Hematopoietic multipotent progenitor cell treated with erythropoietin and hydrocortisone succinate and interleukin-3 and kit ligand, for 6 days (in vitro differentiated cells): Measurements from ENCODE around the gene METTL15.
"Not testable (repeated sequence)": the region's sequence is repeated elsewhere in the genome, so short reads cannot be mapped to it uniquely, and the experiment has no call there.

Experiments
- DNase-seq: peaks from one replicate; pipeline ENCODE4 v3.0.0-alpha.2; 2015

The METTL15 gene, protein sequence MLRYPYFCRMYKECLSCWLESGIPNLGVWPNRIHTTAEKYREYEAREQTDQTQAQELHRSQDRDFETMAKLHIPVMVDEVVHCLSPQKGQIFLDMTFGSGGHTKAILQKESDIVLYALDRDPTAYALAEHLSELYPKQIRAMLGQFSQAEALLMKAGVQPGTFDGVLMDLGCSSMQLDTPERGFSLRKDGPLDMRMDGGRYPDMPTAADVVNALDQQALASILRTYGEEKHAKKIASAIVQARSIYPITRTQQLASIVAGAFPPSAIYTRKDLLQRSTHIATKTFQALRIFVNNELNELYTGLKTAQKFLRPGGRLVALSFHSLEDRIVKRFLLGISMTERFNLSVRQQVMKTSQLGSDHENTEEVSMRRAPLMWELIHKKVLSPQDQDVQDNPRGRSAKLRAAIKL

DNA sequence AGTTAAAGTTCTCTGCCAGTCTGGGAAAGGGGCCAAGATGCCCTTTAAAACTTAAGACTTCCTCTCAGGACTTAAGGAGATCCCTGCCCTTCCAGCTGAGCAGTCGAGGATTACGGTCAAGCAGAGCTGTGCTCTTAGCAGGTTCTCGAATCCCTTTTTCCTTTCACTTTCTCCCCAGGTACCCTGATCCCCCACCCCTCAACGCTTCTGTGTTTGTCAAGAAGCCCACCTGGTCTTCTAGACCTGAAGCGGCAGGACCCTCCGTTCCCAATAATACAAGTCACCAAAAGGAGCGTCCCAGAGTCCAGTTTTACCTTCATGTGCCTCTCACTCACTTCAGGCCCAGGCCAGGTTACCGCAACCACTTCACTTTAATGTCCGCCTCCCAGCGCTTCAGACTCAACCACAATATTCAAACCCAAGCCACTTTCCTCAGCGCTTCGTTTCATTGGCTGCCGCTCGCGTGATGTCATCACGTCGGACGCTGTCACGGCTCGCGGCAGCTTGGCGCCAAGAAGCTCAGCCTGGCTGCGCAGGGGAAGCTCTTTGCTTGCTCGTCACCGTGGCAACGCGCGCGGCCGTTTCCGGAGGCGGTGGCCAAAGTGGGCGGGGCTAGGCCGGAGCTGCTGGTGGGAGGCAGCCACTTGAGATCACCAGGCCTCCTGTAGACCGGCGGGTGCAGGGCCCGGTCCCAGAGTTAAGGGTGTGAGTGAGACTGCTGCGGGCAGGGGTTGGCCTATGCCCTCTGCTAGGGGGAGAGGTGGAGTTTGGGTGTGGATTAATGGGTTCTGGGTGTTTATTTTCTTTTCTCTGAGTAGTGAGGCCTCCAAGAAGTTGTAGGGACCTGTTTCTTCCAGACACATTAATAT lies at the start of gene METTL15, which contains the start of gene KIF18A:
TSS of gene METTL15 (plus strand) at position 639 of the 869 bp plus-strand sequence. CDS start 4,947 bp downstream, outside the sequence.
TSS of gene KIF18A (minus strand) at position 407 of the 869 bp plus-strand sequence. CDS start 10,209 bp downstream, outside the sequence.
- peak; percentile 99 for DNase-seq

DNA sequence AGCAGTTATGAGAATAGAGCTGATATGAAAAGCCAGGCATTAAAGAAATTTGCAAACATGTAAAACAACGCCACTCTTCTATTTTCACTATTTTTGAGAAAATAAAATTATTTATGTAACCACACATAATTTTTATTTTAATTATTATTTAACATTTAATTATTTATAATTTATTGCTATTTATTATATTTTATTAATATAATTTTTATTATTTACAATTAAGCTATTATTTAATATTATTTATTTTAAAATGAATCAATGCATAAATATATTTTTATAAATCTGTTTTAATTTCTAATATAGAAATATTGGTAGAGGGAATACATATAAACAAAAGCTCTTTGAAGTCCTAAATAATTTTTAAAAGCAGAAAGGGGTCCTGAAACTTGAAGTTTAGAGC lies 36.9 kb upstream of the METTL15 start:
- no peak for DNase-seq

DNA sequence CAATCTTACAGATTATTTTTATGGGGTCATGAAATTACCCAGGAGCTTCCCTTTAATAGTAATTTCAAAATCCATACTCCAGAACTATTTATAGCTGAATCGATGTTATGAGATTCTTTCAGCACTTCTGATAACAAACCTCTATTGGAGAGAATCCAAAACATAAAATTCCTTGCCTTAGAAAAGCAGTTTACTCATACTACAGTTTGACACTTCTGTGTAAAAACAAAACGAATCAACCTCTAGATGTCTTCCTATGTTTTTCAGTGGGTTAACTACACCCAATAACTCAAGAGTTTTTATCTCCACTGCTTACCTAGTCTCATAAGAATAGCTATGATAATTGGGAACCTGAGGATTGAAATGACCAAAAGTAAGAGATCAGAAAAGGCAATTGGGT lies 35.9 kb upstream of the METTL15 start:
- no peak for DNase-seq

DNA sequence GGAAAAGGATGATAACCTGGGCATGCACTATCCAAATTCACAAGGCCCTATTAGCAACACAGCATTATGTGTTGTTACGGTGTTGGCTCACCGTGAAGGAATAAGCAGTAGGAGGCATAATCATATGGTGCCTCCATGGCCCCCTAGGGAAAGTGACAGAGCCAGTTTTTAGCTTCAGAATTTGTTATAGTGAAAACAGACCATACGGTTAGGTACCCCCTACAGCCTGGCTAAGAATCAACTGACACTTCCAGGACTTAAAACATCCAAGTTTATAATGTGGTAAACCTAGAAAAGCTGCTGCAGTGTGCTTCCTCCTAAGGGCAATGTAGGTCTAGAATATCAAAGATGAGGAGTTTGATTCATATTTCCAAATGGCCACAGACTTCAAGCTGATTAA lies 30.7 kb upstream of the METTL15 start:
- no peak for DNase-seq

DNA sequence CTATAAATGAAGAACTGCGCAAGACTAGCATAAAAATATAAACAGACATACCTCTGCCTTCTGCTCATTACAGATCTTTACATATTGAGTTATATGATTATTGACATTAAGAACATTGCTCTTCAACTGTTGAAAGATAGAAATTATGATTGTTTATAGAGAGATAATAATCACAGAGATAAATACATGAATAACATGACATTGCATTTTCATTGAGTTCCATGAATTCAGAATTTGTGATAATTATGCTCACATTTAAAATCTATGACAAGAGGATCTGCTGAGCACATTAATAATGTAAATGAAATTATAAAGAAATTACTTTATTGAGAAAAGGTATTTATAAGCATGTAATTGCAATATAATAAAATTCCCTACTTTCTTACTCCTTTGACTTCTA lies 25.1 kb upstream of the METTL15 start:
- DNase-seq: no peak

DNA sequence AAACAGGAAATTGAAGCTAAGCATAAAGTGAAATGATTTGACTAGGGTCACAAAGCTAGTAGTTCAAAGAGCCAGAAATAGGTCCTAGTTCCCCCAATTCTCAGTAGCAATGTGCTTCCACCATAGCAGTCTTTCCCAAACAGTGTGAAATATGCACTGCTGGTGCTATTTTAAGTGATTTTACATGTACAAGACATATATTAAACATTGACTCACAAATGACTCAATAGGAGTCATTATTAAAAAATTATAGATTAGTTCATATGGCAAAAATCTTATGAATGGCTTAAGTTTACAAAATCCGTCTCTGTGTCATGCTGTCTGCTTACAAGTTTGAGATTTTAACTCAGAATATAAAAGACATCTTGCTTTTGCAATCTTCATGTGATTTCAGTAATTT lies 21.6 kb upstream of the METTL15 start:
- no peak for DNase-seq

DNA sequence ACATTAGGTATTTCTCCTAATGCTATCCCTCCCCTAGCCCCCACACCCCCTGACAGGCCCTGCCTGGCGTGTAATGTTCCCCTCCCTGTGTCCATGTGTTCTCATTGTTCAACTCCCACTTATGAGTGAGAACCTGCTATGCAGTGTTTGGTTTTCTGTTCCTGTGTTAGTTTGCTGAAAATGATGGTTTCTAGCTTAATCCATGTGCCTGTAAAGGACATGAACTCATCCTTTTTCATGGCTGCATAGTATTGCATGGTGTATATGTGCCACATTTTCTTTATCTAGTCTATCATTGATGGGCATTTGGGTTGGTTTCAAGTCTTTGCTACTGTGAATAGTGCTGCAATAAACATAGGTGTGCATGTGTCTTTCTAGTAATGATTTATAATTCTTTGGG lies 21.0 kb upstream of the METTL15 start:
- not testable (repeated sequence) for DNase-seq

DNA sequence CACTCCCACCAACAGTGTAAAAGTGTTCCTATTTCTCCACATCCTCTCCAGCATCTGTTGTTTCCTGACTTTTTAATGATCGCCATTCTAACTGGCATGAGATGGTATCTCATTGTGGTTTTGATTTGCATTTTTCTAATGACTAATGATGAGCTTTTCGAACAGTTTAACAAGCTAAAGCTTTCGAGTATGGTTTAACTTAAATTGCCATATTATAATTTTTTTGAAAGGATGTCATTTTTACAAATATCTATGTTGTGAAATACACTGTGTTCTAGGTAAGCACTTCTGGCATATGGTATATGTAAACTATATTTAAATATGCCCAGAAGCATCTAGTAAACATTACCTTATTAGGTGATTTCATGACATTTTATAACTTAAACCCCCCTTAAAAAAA lies 20.5 kb upstream of the METTL15 start:
- not testable (repeated sequence) for DNase-seq

DNA sequence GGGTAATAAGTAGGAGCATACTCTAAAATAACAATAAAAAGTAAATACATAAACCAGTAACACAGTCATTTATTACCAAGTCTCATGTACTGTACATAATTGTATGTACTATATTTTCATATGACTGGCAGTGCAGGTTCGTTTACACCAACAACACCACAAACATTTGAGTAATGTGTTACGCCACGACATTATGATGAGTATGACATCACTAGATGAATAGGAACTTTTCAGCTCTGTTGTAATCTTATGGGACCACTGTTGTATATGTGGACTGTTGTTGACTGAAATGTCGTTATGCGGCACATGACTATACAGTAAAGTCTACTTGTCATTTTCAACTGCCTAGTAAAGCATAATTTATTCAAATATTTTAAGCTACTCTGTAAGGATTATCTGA lies 18.8 kb upstream of the METTL15 start:
- DNase-seq: no peak

DNA sequence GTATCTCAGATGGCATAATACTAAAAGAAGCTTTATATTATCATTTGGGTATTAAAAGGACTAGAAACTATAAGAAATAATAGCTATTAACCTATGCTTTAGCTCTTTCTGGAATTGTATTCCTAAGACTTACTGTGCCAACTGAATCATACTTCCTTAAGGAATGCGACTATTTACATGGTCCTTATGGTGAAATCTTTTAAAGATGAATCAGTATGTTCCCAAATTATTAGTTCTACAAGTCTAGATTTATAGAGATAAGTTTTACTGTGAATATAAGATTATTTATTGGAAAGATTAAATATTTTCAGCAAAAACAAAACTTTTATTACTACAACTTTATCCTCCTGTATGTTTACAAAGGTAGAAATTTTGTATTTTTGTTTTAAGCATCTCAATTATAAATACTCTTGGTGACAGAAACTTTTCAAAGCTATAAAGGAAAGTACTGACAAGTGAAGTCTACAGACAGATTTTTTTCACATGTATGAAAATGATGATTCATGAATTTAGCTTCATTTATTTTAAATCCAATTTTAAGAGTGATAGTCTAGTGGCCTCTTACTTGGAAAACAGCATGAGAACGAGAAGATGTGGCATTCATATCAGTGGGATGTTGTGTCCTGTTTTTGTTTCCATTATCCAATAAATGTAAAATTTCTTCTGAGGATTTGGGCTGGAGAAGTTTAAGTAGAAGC lies 18.0 kb upstream of the METTL15 start:
- DNase-seq: no peak

DNA sequence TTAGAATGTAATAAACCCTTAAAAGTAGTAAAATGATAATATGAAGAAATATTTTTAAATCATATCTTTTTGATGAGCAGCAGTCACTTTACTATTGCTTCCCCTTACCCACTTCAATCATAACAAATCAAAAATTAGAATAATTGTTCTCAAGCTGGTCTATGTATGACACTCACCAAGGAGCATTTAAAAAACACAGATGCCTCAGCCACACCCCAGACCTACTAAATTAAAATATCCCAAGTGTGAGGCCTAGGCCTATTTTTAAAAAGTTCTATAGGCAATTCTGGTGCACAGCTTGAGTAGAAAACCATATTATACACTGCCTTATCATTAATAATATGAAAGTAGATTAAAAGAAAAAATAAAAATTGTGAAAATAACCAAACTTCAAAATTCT lies 15.4 kb upstream of the METTL15 start:
- DNase-seq: no peak

DNA sequence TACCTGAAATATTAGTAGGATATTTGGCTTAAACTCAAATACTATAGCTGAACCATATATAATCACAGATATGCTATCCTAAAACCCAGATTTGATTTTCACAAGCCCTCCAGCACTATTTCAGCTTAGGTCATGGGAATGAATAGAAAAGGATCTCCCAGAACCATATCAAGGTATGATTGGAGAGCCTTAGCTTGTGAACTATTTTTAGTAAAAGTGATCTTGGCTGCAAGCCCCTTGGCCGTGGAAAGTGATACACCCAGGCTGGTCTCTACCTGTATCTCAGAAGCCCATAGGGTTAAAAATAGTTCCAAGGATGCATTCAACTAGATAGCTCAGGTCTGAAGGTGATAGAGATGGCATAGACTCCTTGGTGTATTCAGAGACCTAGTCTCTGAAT lies 9.9 kb upstream of the METTL15 start:
- no peak for DNase-seq

DNA sequence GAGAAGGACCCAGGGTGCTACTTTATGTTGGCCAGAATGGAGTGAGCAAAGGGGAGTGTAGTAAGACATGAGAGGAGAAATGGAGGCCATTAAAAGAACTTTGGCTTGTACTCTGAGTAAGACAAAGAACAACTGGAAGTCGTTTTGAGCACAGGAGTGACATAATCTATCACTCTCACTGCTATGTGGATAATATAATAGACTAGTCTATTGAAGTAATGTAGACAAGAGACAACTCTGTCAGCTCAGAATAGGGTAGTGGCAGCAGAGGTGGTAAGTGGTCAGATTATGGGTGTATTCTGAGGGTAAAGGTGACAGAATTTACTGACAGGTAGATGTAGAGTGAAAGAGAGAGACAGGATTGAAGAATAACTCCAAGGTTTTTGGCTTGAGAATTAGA lies 8.5 kb upstream of the METTL15 start:
- no peak for DNase-seq

DNA sequence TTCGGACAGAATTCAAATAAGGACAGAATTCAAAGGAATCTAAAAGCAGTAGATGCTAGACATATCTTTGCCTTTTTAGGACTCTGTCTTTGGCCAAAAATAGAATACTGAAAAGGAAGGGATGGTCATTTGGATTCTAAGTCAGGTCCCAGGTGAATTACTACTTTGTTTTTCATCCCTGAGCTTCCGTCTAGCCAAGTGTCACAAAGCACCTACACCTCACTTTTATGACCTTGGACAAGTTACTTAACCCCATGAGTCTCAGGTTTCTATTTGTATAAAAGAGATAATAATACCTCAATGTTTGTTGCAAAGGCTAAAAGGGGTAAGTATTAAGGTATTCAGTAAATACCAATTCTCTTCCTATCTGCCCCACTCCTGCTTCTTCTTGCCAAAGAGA lies 7.5 kb upstream of the METTL15 start:
- no peak for DNase-seq

DNA sequence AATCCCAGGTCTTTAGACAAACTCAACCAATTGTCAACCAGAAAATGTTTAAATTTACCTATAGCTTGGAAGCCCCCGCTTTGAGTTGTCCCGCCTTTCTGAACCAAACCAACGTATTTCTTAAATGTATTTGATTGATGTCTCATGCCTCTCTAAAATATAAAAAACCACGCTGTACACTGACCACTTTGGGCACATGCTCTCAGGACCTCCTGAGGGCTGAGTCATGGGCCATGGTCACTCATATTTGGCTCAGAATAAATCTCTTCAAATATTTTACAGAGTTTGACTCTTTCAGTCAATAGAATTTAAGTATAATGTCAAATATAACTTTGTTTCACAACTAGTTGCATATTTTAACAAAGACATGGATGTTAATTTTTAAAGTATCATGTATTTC lies 5.9 kb upstream of the METTL15 start:
- DNase-seq: not testable (repeated sequence)

DNA sequence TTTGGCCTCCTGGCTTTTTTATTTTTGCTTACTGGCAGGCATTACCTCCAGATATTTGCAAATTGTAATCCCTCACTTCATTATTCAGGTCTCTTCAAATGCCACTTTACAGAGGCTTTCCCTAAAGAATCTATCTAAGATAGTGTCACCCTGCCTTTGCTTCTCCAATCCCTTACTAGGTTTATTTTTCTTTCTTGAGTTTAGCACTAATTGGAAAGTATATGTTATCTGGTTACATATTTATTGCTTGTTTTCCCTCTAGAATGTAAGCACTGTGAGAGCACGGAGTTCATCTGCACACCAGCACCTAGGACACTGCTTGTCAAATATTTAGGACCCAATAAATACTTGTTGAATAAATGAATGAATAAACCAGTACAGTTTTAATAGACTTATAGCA lies 3.8 kb upstream of the METTL15 start:
- DNase-seq: no peak

DNA sequence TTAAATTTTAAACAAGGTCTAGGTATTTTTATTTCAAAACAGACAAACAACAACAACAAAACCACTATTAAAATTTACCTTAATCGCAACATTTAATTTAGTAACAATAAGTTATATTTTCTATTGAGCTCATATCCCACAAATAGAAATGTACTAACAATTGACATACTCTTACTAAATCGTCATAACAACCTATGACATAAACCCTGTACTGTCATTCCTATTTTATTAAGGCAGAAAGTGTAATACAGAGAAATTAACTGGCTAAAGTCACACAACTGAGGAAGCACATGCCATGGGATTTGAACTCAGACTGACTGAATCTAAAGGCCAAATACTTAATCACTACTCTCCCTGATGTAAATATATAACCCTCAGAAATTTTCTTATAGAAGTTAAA lies 3.2 kb upstream of the METTL15 start:
- DNase-seq: no peak

DNA sequence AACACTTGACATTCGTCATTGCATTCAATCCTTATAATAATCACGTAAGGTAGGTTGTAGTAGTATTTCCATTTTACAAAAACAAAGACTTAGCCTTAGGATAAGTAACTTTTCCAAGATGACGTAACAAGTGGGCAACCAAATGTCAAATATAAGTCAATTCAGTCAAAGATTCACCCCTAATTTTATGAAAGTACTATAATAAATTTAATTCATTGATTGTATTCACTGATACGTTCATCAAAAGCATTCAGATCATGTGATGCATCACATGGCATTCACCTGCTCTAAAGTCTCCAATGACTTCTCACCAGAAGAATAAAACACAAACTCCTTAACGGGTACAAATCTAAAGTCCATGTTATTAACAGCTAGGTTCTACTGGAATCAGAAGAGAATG lies 2.3 kb upstream of the METTL15 start:
- DNase-seq: no peak

DNA sequence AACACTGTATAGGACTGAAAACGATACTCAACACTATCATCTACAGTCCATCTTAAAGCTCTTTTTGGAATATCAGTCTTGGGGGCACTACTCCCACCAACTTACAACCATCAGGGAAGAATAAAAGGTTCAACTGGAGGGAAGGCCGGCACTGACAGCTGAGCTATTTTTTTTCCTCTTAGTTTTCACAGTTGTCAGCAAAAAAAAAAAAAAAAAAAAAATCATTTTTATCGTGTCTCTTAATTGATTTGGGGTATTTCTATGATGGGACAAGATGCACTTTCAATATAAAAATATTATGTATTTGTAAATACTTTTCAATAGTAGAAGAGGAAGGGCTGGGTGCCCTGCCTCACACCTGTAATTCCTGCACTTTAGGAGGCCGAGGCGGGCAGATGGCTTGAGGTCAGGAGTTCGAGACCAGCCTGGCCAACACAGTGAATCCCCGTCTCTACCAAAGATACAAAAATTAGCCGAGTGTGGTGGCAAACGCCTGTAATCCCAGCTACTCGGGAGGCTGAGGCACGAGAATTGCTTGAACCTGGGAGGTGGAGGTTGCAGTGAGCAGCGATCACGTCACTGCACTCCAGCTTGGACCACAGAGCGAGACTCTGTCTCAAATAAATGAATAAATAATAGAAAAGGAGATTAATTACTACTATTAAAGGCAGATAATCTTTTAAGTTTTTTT lies 1.7 kb upstream of the METTL15 start:
- no peak for DNase-seq

DNA sequence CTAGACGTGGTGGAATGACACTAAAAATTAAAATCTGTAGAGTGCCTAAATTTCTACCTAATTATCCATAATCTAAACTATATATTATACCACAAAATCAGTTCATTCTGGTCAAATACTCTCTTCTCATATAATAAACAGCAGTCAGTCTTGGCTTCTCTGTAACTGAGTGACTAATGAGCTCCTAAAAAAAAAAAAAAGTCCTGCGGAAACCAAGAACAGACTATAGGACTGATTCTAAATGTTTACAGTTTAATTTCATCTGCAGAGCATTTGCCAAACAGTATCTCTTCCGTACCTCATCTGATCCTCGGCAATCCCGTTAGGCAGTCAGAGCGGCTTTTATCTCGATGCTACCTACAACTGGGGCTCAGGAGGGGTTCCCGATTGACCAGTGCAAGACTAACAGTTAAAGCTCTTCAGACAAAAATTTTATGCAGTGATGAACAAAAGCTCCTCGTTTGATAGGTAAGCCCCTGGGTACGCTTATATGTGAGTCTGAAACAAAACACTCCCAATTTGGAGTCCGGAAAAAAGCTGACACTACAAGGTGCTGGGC lies 918 bp upstream of the METTL15 start:
- DNase-seq: peak; percentile 67

DNA sequence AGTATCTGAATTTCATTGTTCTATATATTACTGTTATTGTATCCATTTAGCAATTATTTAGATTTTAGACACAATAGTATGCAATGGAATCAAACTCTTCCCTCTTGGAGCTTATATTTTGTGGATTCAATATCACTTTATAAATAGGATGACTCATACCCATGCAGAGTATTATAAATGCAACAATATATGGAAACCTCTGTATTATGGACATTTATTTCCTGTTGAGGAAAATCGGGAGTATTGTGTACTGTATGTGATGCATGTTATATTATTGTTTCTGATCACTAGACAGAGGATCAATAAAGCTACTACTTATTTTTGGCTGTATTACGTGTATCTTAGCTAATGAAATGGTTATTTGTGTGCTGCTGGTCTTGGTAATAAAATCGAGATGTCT lies 770 bp downstream of the METTL15 start:
- DNase-seq: no peak

DNA sequence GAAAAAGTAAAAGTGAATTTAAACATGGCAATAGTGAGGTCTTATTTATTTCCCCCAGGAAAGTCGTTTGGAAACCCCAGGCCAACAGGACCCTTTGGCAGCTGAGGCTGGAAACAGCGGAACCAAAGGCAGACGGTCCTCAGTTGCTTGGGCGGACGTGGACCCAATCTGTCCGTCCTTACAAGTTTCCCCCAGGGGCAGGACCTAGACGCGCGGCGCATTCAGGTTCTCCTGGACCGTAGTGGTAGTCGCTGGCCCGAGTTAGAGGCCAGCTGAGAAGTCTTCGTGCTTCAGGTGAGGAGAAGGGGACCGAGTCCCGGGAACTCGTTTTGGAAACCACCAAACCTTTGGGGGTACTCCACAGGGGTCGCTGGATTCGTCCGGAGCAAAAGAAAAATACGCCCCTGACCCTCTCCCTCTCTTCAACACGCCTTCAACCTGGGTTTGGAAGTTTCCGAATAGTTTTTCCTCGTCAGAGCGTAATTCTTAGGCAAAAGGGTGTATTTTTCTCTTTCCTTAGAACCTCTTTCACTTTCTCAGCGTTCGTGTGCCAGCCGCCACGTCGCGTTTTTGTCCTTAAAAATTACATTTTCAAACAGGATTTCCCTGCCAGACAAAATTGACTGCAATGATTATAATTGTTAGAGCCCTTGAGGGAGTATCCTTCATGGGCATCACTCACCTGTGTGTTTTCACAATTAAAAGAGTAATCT lies 2.1 kb downstream of the METTL15 start:
- peak; percentile 88 for DNase-seq
